GM12878 (cell line): Measurements from ENCODE around the gene JADE2. TPM values are rescaled to one million over a fixed set of nuclear protein-coding genes. Genes with fewer than 3 reads are reported as not detected.

Source experiments
- ATAC-seq: fragments of 200-7000 bp; cut with Tn5 transposase; 3 replicates; pipeline ENCODE4 v1.9.1; 2020; ENCODE audit warnings: mild to moderate bottlenecking, moderate library complexity
- BruUV-seq: library from RNA; stranded (reverse); fragments of 400-500 nt; replicated peaks from 2 replicates; lab custom pipeline; 2021; lab: Mats Ljungman, UMichigan
- CTCF ChIA-PET: fragments of 300-600 bp; sonication (Branson Sonifier 250); formaldehyde crosslinking; extraction: SDS; loops from one replicate; lab custom pipeline; 2021; ENCODE audit warnings: inconsistent platforms; lab: Yijun Ruan, JAX
- POLR2A ChIA-PET: fragments of 350-600 bp; formaldehyde crosslinking; extraction: SDS; loops from one replicate; lab custom pipeline; 2021; ENCODE audit warnings: inconsistent platforms; lab: Charles Lee
- RAD21 ChIA-PET: fragments of 300-600 bp; sonication (Branson Sonifier 250); formaldehyde crosslinking; loops from one replicate; lab custom pipeline; 2023; ENCODE audit warnings: antibody characterized with exemption; ENCODE audit not compliant: unreplicated experiment; lab: Charles Lee
- SMC1A ChIA-PET: fragments of 300-600 bp; sonication (Branson Sonifier 250); formaldehyde crosslinking; loops from one replicate; lab custom pipeline; 2023; ENCODE audit not compliant: unreplicated experiment, uncharacterized antibody; lab: Charles Lee
- DNase-seq: peaks from one replicate; pipeline ENCODE4 v3.0.0-alpha.2; 2011; ENCODE audit warnings: low read depth, low spot score
- FAIRE-seq: peaks from 3 replicates; lab custom pipeline; 2011; peaks lifted over from hg19 to GRCh38; lab: Jason Lieb, UNC
- H2AFZ ChIP-seq: 2 replicates; pipeline ENCODE4 v1.6.0; 2011; ENCODE audit warnings: low read depth, low read length, control low read depth; ENCODE audit not compliant: control insufficient read depth
- H3K27ac ChIP-seq: 2 replicates; pipeline ENCODE4 v1.5.1; 2011; ENCODE audit warnings: control low read depth; ENCODE audit not compliant: control insufficient read depth, insufficient read depth
- H3K27me3 ChIP-seq, 2 experiments: replicated peaks in 1 of 2; 2 replicates each; pipeline versions ENCODE4 v1.6.0 to v1.6.1; 2011; ENCODE audit warnings: low read length in 1 of 2; ENCODE audit not compliant: control insufficient read depth in 2 of 2, insufficient read depth in 2 of 2
- H3K36me3 ChIP-seq, 2 experiments: 2 replicates each; pipeline ENCODE4 v1.5.1; 2011; ENCODE audit warnings: low read length in 1 of 2; ENCODE audit not compliant: control insufficient read depth in 2 of 2, insufficient read depth in 2 of 2
- H3K4me1 ChIP-seq: 2 replicates; pipeline ENCODE4 v1.6.1; 2011; ENCODE audit warnings: mild to moderate bottlenecking, low read length, moderate library complexity, mixed read lengths; ENCODE audit not compliant: control insufficient read depth, insufficient read depth
- H3K4me2 ChIP-seq: 2 replicates; pipeline ENCODE4 v1.6.0; 2011; ENCODE audit warnings: control low read depth; ENCODE audit not compliant: control insufficient read depth, insufficient read depth
- H3K4me3 ChIP-seq: fragments of 200-600 bp; sonication (generic); 2 replicates; pipeline ENCODE4 v1.5.1; 2016
- H3K79me2 ChIP-seq: 2 replicates; pipeline ENCODE4 v1.6.0; 2011; ENCODE audit warnings: low read length; ENCODE audit not compliant: control insufficient read depth, insufficient read depth
- H3K9ac ChIP-seq: 2 replicates; pipeline ENCODE4 v1.8.0; 2011; ENCODE audit warnings: low read length, control low read depth, mixed read lengths; ENCODE audit not compliant: control insufficient read depth, insufficient read depth
- H3K9me3 ChIP-seq: replicated peaks from 3 replicates; pipeline ENCODE4 v1.5.1; 2011; ENCODE audit warnings: mild to moderate bottlenecking, low read length; ENCODE audit not compliant: control insufficient read depth, insufficient read depth
- H4K20me1 ChIP-seq: 2 replicates; pipeline ENCODE4 v1.6.0; 2011; ENCODE audit not compliant: control insufficient read depth, insufficient read depth
- BHLHE40 ChIP-seq, 2 experiments: fragments of 450-650 bp in 1 of 2; IDR thresholded peaks; 2 replicates each; pipeline ENCODE4 v1.6.1; 2011 to 2017; ENCODE audit warnings: low read depth in 2 of 2, borderline replicate concordance in 1 of 2, improper control_type of control experiment in 1 of 2, low read length in 1 of 2, mild to moderate bottlenecking in 1 of 2
- ELK1 ChIP-seq: IDR thresholded peaks from 2 replicates; pipeline ENCODE4 v1.6.1; 2012; ENCODE audit warnings: low read depth, low read length, improper control_type of control experiment
- ESRRA ChIP-seq: IDR thresholded peaks from 2 replicates; pipeline ENCODE4 v1.6.1; 2012; ENCODE audit warnings: mild to moderate bottlenecking, low read length, improper control_type of control experiment
- FOXK2 ChIP-seq: fragments of 450-650 bp; IDR thresholded peaks from 2 replicates; pipeline ENCODE4 v1.6.1; 2017; ENCODE audit warnings: mild to moderate bottlenecking, moderate library complexity
- HDAC2 ChIP-seq: fragments of 200-600 bp; sonication (generic); IDR thresholded peaks from 2 replicates; pipeline ENCODE4 v1.6.1; 2017
- KAT2A ChIP-seq: conservative IDR thresholded peaks from 2 replicates; pipeline ENCODE4 v1.6.1; 2011; ENCODE audit warnings: low read depth, low read length; ENCODE audit not compliant: control insufficient read depth
- NR2C1 ChIP-seq: fragments of 450-650 bp; IDR thresholded peaks from 2 replicates; pipeline ENCODE4 v1.6.1; 2017; ENCODE audit warnings: antibody characterized with exemption, mild to moderate bottlenecking, moderate library complexity
- SMAD5 ChIP-seq: IDR thresholded peaks from 2 replicates; pipeline ENCODE4 v1.6.1; 2016; ENCODE audit warnings: antibody characterized with exemption, low read depth
- SMC3 ChIP-seq: IDR thresholded peaks from 2 replicates; pipeline ENCODE4 v1.6.1; 2011; ENCODE audit warnings: low read length, improper control_type of control experiment, borderline replicate concordance
- TBL1XR1 ChIP-seq: IDR thresholded peaks from 2 replicates; pipeline ENCODE4 v1.6.1; 2012; ENCODE audit warnings: low read depth, low read length, improper control_type of control experiment
- ZNF592 ChIP-seq: fragments of 450-650 bp; IDR thresholded peaks from 2 replicates; pipeline ENCODE4 v1.6.1; 2017; ENCODE audit warnings: mild to moderate bottlenecking, moderate library complexity
- WGBS: methylation state at CpG from one replicate; pipeline ENCODE4 v1.1.6; 2016; ENCODE audit warnings: low lambda C conversion rate; ENCODE audit not compliant: insufficient replicate concordance, insufficient coverage; ENCODE audit errors: missing lambda C conversion rate; 5-methylcytosine and 5-hydroxymethylcytosine counted together
- in situ Hi-C: fragments of 300-500 bp; cut with MboI; formaldehyde crosslinking; loops from 9 replicates; pipeline ENCODE4 v1.14.3; 2018; ENCODE audit warnings: mixed read lengths
- intact Hi-C: fragments of 100-400 bp; cut with micrococcal nuclease; formaldehyde crosslinking; loops from one replicate; pipeline ENCODE4 v1.14.2; 2022; ENCODE audit not compliant: unreplicated experiment
- polyA plus RNA-seq, 11 experiments: library from polyadenylated mRNA; depleted of rRNA in 4 of 11; unstranded in 6 of 11; stranded (reverse) in 5 of 11; fragments of >200 nt; fragmentation: Nextera tagmentation in 4 of 11; fragmentation: Illumina TruSeq in 1 of 11; extraction: Ambion mirVana in 4 of 11; extraction: Trizol in 1 of 11; gene quantifications; 1 replicate in 1 of 11; 2 replicates in 10 of 11; pipeline versions ENCODE4 v1.2.1 to v1.2.3, GENCODE V29; 2011 to 2016; ENCODE audit warnings: inconsistent platforms in 2 of 11, missing spikeins in 2 of 11, low read depth in 1 of 11
- total RNA-seq, 4 experiments: library from RNA; depleted of rRNA in 3 of 4; stranded (reverse); fragments of >200 nt in 3 of 4; fragmentation: Illumina TruSeq in 1 of 4; extraction: Trizol in 1 of 4; gene quantifications; 2 replicates each; pipeline versions ENCODE4 v1.2.1 to v1.2.3, GENCODE V29; 2013 to 2021

The JADE2 gene
- total and polyA plus RNA-seq, 10 of the 15 experiments (the other 5 are each of a cell fraction or from before 2014, with no cell fraction given), result 1.5 to 67.0 (median 22.4) TPM

DNA sequence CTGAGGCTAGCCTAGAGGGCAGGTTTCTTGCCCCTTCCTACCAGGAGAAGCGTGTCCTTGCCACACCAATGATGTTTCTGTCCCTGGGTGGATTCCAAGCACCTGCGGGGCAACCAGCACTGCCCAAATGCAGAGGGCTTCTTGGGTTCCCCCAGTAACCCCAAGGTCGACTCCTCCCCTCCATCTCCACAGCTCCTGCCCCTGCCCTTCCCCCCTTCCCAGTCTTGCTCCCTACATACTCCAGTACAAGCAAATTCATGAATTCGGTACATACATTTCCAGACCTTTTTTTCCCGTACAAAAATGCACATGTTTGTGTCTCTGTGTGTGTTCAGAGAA, 12.8 kb upstream of the JADE2 start:
- SMC1A ChIA-PET, result no interaction called here

DNA sequence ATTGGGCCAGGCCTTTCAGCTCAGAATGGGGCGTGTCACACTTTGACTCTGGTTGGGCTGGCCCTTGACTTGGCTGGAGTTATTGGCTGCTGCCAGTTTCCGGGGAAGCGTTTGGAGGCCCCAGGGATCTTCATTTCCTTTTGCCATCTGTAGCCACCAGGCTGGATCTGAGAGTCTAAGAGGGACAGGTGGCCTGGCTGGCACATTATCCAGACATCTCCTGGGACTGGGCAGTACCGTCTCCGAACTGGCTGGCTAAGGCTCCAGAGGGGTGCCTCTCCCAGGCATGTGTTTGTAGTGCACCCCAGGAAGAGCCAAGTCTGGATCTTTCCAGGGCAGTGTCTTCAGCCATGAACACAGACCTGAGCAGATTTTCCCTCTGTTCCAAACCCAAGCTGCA, 9.7 kb upstream of the JADE2 start:
- in situ Hi-C loops, result no loop called here
- 59% methylated on average over 5 of the region's 5 CpGs for WGBS
- no peaks in the 10 kb centered on the region for H3K36me3 ChIP-seq
- no peaks in the 10 kb centered on the region for H4K20me1 ChIP-seq
- no peaks in the 10 kb centered on the region for H3K9me3 ChIP-seq
- H3K27me3 ChIP-seq, result peaks cover 2 to 3% of the 10 kb centered on the region in 2 experiments; a peak in 1 of 4 replicates
- no peak overlapping the region for H3K4me2 ChIP-seq
- BruUV-seq, result no TSS peak
- POLR2A ChIA-PET, result interaction anchor here (1.2 kb wide), 1 partner anchor 8 kb away, joined by 6 read pairs; no protein-coding TSS in a partner anchor
- intact Hi-C loops, result no loop called here
- RAD21 ChIA-PET, result interaction anchor here (0.8 kb wide), 1 partner anchor 9 kb away, joined by 5 read pairs; no protein-coding TSS in a partner anchor
- H3K4me1 ChIP-seq, result no peaks in the 10 kb centered on the region
- FAIRE-seq (no peak), ATAC-seq (no peak), DNase-seq (no peak)
- SMC1A ChIA-PET, result interaction anchor here (1.1 kb wide), 1 partner anchor 8 kb away, joined by 3 read pairs; no protein-coding TSS in a partner anchor
- H3K27ac ChIP-seq, result no peak overlapping the region
- no peak overlapping the region for H3K9ac ChIP-seq
- no peak overlapping the region for H2AFZ ChIP-seq
- CTCF ChIA-PET, result interaction anchor here (1.0 to 1.1 kb wide), 3 partner anchors 12 to 26 kb away, joined by 3 to 5 read pairs (median 3); no protein-coding TSS in a partner anchor
- no peaks in the 10 kb centered on the region for H3K79me2 ChIP-seq
- no peak overlapping the region for H3K4me3 ChIP-seq
- TF ChIP-seq FOXK2 (no peak), ESRRA (no peak), BHLHE40 (IDR thresholded peaks at IDR 0.05; ENCODE audit: borderline replicate concordance in 1 of 2, low read depth in 2 of 2, low read length in 1 of 2) (no peak), KAT2A (no peak), ZNF592 (no peak), SMC3 (no peak), TBL1XR1 (no peak)

More for the DNA sequence above, 12.8 kb upstream of the JADE2 start:
- Histone ChIP-seq H3K27me3 (no peaks in the 10 kb centered on the region), H3K4me3 (no peak overlapping the region), H3K4me1 (no peaks in the 10 kb centered on the region), H2AFZ (no peak overlapping the region), H3K36me3 (no peaks in the 10 kb centered on the region), H3K4me2 (no peak overlapping the region), H4K20me1 (no peaks in the 10 kb centered on the region), H3K9me3 (no peaks in the 10 kb centered on the region), H3K9ac (no peak overlapping the region), H3K79me2 (no peaks in the 10 kb centered on the region), H3K27ac (no peak overlapping the region)
- no peak for ATAC-seq
- ChIA-PET POLR2A (no interaction called here), RAD21 (interaction anchor here (0.8 to 2.0 kb wide), 2 partner anchors 65 to 66 kb away, joined by 4 to 6 read pairs; no protein-coding TSS in a partner anchor), CTCF (no interaction called here)
- in situ Hi-C loops, result no loop called here
- no peak for FAIRE-seq
- 66% methylated on average over 5 of the region's 5 CpGs for WGBS
- intact Hi-C loops, result no loop called here
- DNase-seq, result no peak
- no TSS peak for BruUV-seq
- TF ChIP-seq ELK1 (no peak), HDAC2 (no peak), NR2C1 (no peak), SMAD5 (no peak)
